CD8-positive, alpha-beta memory T cell (primary cell): Measurements from ENCODE around the gene MN1. TPM values are rescaled to one million over a fixed set of nuclear protein-coding genes. Genes with fewer than 3 reads are reported as not detected.

ENCODE experiments used
- CTCF ChIA-PET: fragments of 350-600 bp; sonication (Branson Sonifier 250); formaldehyde crosslinking; loops from one replicate; lab custom pipeline; 2021; ENCODE audit warnings: antibody characterized with exemption; lab: Charles Lee
- POLR2A ChIA-PET: fragments of 350-600 bp; sonication (Branson Sonifier 250); formaldehyde crosslinking; loops from one replicate; lab custom pipeline; 2021; ENCODE audit warnings: antibody characterized with exemption; lab: Charles Lee
- DNase-seq, 5 donors: peaks; one replicate each; pipeline versions ENCODE4 v3.0.0 to v3.0.0-alpha.2; 2020 to 2022; ENCODE audit warnings: mixed read lengths in 1 of 5
- H3K27ac ChIP-seq: one replicate; pipeline ENCODE4 v1.7.0; 2013; ENCODE audit warnings: low read depth, mild to moderate bottlenecking, low read length, moderate library complexity
- H3K27me3 ChIP-seq: 2 replicates; pipeline ENCODE4 v1.7.0; 2013; ENCODE audit warnings: low read length, mild to moderate bottlenecking; ENCODE audit not compliant: insufficient read depth, poor library complexity, severe bottlenecking
- H3K36me3 ChIP-seq: 2 replicates; pipeline ENCODE4 v1.7.0; 2013; ENCODE audit warnings: mild to moderate bottlenecking, low read length, moderate library complexity; ENCODE audit not compliant: insufficient read depth
- H3K4me1 ChIP-seq: 2 replicates; pipeline ENCODE4 v1.7.0; 2013; ENCODE audit warnings: mild to moderate bottlenecking, low read length, moderate library complexity; ENCODE audit not compliant: insufficient read depth
- H3K4me3 ChIP-seq: 2 replicates; pipeline ENCODE4 v1.7.0; 2013; ENCODE audit warnings: mild to moderate bottlenecking, low read length
- H3K9me3 ChIP-seq: 2 replicates; pipeline ENCODE4 v1.7.0; 2013; ENCODE audit warnings: mild to moderate bottlenecking, low read length
- H3K27ac Mint-ChIP-seq, 8 donors: one replicate each; pipeline ENCODE4 v1.8.0; 2020 to 2021; ENCODE audit warnings: mixed read lengths in 8 of 8, mild to moderate bottlenecking in 6 of 8, inconsistent platforms in 3 of 8, moderate library complexity in 3 of 8
- H3K27me3 Mint-ChIP-seq, 2 donors: one replicate each; pipeline ENCODE4 v1.8.0; 2020 to 2021; ENCODE audit warnings: mixed read lengths in 2 of 2, mild to moderate bottlenecking in 1 of 2, moderate library complexity in 1 of 2
- H3K36me3 Mint-ChIP-seq, 3 donors: one replicate each; pipeline ENCODE4 v1.8.0; 2020 to 2021; ENCODE audit warnings: mixed read lengths in 3 of 3, inconsistent platforms in 1 of 3, mild to moderate bottlenecking in 1 of 3
- H3K4me1 Mint-ChIP-seq, 3 donors: one replicate each; pipeline ENCODE4 v1.8.0; 2020 to 2021; ENCODE audit warnings: mixed read lengths in 3 of 3, inconsistent platforms in 1 of 3, mild to moderate bottlenecking in 1 of 3
- H3K4me3 Mint-ChIP-seq, 7 donors: one replicate each; pipeline ENCODE4 v1.8.0; 2020 to 2021; ENCODE audit warnings: mixed read lengths in 7 of 7, mild to moderate bottlenecking in 6 of 7, moderate library complexity in 4 of 7, inconsistent platforms in 2 of 7
- H3K9me3 Mint-ChIP-seq, 5 donors: one replicate each; pipeline ENCODE4 v1.8.0; 2020 to 2022; ENCODE audit warnings: mixed read lengths in 5 of 5, mild to moderate bottlenecking in 3 of 5, moderate library complexity in 2 of 5, inconsistent platforms in 1 of 5
- polyA plus RNA-seq: library from polyadenylated mRNA; unstranded; fragments of 300-500 nt; fragmentation: Illumina TruSeq; gene quantifications from one replicate; pipeline ENCODE4 v1.2.3, GENCODE V29; 2021
- total RNA-seq, 2 experiments: library from RNA; stranded (reverse); gene quantifications; one replicate each; pipeline ENCODE4 v1.2.3, GENCODE V29; 2021

MN1 gene
- total and polyA plus RNA-seq, 3 experiments from 2014 or later: 0.04 to 0.13 TPM; not detected in 1

DNA sequence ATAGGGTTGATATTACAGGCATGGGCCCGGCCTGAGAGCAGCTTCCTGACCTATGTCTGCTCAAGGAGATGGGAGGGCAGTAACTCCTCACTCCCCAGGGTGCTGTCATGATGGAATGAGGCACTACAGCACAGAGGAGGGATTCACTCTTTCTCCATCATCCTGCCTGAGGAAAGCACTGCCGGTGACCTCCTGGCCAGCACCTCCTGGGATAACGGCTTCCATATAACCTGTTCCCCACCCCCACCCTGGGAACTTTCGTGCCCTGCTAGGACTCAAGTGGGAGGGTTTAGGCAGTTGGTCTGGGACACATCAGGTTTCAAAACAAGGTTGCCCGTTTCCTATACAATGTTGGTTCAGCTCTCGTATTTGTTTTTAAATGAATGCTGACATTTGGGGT lies 42.7 kb upstream of the MN1 start:
- Histone ChIP-seq H3K4me1 (no peaks in the 10 kb centered on the region), H3K27ac (no peak overlapping the region), H3K4me3 (no peak overlapping the region), H3K36me3 (peaks cover 5% of the 10 kb centered on the region), H3K27me3 (no peaks in the 10 kb centered on the region), H3K9me3 (no peaks in the 10 kb centered on the region)
- Mint-ChIP-seq H3K4me3 (no peak overlapping the region), H3K36me3 (peaks cover 7 to 53% (median 21%) of the 10 kb centered on the region in 3 donors), H3K27me3 (no peaks in the 10 kb centered on the region), H3K4me1 (peaks cover 0 to 1% (median 0%) of the 10 kb centered on the region in 3 donors), H3K9me3 (no peaks in the 10 kb centered on the region), H3K27ac (no peak overlapping the region)
- ChIA-PET CTCF (no interaction called here), POLR2A (no interaction called here)
- DNase-seq: no peak

GRCh38 chr22:27843441-27843840 lies 41.9 kb upstream of the MN1 start:
- Histone ChIP-seq H3K36me3 (peaks cover 5% of the 10 kb centered on the region), H3K4me1 (no peaks in the 10 kb centered on the region), H3K4me3 (no peak overlapping the region), H3K27me3 (no peaks in the 10 kb centered on the region), H3K27ac (no peak overlapping the region), H3K9me3 (no peaks in the 10 kb centered on the region)
- Mint-ChIP-seq H3K4me3 (no peak overlapping the region), H3K27me3 (no peaks in the 10 kb centered on the region), H3K36me3 (peaks cover 8 to 47% (median 22%) of the 10 kb centered on the region in 3 donors), H3K4me1 (peaks cover 0 to 1% (median 0%) of the 10 kb centered on the region in 3 donors), H3K9me3 (peaks cover 0 to 2% (median 0%) of the 10 kb centered on the region in 5 donors), H3K27ac (peak overlapping the region in 1 of 8 donors; percentile 84)
- POLR2A ChIA-PET: no interaction called here
- DNase-seq: no peak
- CTCF ChIA-PET: no interaction called here

DNA sequence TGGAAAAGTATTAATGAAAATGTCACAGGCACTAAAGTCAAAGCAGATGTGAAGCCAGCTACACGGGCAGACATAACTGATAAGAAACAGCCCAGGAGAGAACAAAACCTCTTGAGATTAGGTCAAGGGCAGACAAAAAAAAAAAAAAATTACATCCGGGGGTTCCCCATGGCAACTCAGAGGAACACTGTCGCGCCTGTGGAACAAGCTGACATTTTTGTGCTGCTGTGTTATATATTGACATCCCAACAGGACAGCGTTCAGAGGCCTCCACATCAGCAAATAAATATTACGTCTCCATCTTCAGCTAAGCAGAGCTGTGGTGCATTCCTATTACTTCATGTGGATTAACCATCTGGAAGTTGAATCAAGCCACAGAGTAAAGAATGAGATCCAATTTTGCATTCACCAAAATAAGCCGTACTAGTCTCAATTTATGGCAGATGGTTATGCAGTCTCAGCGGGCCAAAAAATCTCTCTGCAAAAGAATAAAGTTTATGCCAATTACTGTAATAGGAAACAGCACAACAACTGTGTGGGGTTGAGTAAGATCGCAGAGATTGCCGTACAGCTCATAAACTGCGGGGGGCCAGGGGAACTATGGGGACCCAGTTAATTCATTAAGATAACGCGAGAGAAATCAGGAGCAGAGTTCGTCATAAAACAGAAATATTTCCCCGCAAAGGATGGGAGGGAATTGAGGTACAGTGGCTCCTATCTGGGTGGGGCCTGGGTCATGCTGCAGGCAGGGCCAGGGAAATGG lies 41.3 kb upstream of the MN1 start:
- Mint-ChIP-seq H3K4me1 (no peaks in the 10 kb centered on the region), H3K27me3 (no peaks in the 10 kb centered on the region), H3K27ac (peak overlapping the region in 1 of 8 donors; percentile 84), H3K4me3 (no peak overlapping the region), H3K36me3 (peaks cover 10 to 41% (median 18%) of the 10 kb centered on the region in 3 donors), H3K9me3 (peaks cover 0 to 2% (median 1%) of the 10 kb centered on the region in 5 donors)
- Histone ChIP-seq H3K27me3 (no peaks in the 10 kb centered on the region), H3K9me3 (no peaks in the 10 kb centered on the region), H3K4me3 (no peak overlapping the region), H3K27ac (no peak overlapping the region), H3K36me3 (peaks cover under 1% of the 10 kb centered on the region), H3K4me1 (no peaks in the 10 kb centered on the region)
- ChIA-PET CTCF (no interaction called here), POLR2A (no interaction called here)
- no peak for DNase-seq

DNA sequence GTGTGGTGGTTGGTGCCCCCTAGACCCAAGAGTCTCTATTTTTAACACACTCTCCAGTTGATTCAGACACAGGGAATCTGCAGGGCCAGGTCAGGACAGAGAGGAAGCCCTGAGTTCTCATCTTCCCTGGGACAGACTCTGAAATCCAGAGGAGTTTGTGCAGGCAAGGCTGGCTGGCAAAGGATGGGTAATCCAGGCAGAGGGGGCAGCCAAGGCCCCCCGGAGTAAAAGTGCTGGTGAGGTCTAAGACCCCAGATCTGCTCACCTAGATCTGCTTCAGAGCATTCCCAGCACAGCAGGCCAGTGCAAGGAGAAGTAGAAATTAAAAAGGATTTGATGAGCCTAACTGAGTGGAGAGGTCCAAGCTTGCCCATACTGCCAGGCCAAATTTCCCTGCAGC lies 40.6 kb upstream of the MN1 start:
- POLR2A ChIA-PET: no interaction called here

DNA sequence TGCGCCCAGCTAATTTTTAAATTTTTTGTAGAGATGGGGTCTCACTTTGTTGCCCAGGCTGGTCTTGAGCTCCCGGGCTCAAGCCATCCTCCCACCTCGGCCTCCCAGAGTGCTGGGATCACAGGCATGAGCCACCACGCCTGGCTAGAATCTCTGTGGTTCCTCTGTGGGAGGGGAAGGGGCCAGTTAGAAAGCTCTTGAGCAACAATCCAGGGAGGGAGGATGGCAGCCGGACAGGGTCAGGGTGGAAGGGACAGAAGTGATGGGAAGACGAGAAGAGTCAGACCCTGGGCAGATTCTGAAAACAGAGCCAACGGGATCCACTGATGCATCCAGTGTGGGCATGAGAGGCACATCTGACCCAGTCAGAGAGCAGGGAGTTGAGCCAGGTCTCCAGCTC lies 38.9 kb upstream of the MN1 start:
- H3K27me3 ChIP-seq: no peaks in the 10 kb centered on the region
- POLR2A ChIA-PET: no interaction called here
- no peak for DNase-seq
- H3K9me3 Mint-ChIP-seq: peaks cover 0 to 7% (median 6%) of the 10 kb centered on the region in 5 donors
- H3K27ac ChIP-seq: no peak overlapping the region
- H3K4me3 Mint-ChIP-seq: no peak overlapping the region
- no peak overlapping the region for H3K27ac Mint-ChIP-seq
- CTCF ChIA-PET: no interaction called here
- no peaks in the 10 kb centered on the region for H3K9me3 ChIP-seq
- no peaks in the 10 kb centered on the region for H3K4me1 Mint-ChIP-seq
- no peaks in the 10 kb centered on the region for H3K36me3 ChIP-seq
- no peak overlapping the region for H3K4me3 ChIP-seq
- H3K36me3 Mint-ChIP-seq: peaks cover 14 to 24% (median 24%) of the 10 kb centered on the region in 3 donors
- H3K27me3 Mint-ChIP-seq: no peaks in the 10 kb centered on the region
- no peaks in the 10 kb centered on the region for H3K4me1 ChIP-seq

More for the DNA sequence above, 40.6 kb upstream of the MN1 start:
- H3K27ac ChIP-seq: no peak overlapping the region
- Mint-ChIP-seq H3K27me3 (no peaks in the 10 kb centered on the region), H3K4me3 (no peak overlapping the region), H3K27ac (peak overlapping the region in 1 of 8 donors; percentile 75), H3K36me3 (peaks cover 16 to 37% (median 18%) of the 10 kb centered on the region in 3 donors), H3K4me1 (no peaks in the 10 kb centered on the region), H3K9me3 (peaks cover 0 to 6% (median 4%) of the 10 kb centered on the region in 5 donors)
- H3K9me3 ChIP-seq: no peaks in the 10 kb centered on the region
- no peaks in the 10 kb centered on the region for H3K4me1 ChIP-seq
- no peak for DNase-seq
- H3K36me3 ChIP-seq: no peaks in the 10 kb centered on the region
- no peak overlapping the region for H3K4me3 ChIP-seq
- CTCF ChIA-PET: no interaction called here
- no peaks in the 10 kb centered on the region for H3K27me3 ChIP-seq

DNA sequence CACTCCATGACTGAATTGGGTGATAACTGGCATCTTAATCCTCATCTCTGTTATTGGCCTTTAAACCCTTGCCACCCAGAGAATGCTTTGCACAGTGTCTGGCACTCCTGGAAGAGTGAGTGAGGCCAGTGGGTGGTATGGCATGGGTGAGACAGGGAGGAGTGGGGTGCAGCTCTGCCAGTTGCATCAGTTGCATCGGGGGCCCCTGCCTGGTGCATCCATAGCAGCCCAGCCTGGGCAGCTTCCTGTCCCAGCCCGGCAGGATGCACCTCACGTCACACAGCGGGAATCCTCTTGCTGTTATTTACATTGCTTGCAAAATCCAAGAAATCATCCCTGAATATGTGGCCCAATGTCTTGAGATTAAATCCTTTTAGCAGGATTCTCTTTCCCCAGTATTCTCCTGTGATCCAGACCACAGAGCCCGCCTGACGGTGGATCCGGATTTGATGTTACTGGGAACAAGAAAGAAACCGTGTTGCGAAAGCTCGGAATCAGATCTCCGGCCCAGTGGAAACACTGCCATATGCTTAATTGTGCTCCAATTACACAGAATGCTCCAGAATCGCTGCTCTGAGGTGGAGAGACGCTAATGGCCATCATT lies 37.6 kb upstream of the MN1 start:
- peaks cover 12 to 24% (median 21%) of the 10 kb centered on the region in 3 donors for H3K36me3 Mint-ChIP-seq

GRCh38 chr22:27836181-27836580 lies 34.6 kb upstream of the MN1 start:
- H3K27ac ChIP-seq: no peak overlapping the region
- H3K4me3 ChIP-seq: no peak overlapping the region
- Mint-ChIP-seq H3K4me1 (peaks cover 13 to 14% (median 13%) of the 10 kb centered on the region in 3 donors), H3K36me3 (peaks cover 4 to 21% (median 9%) of the 10 kb centered on the region in 3 donors), H3K9me3 (peaks cover 0 to 7% (median 6%) of the 10 kb centered on the region in 5 donors), H3K4me3 (no peak overlapping the region), H3K27ac (no peak overlapping the region), H3K27me3 (peaks cover 0 to 2% of the 10 kb centered on the region in 2 donors)
- no peaks in the 10 kb centered on the region for H3K27me3 ChIP-seq
- H3K9me3 ChIP-seq: no peaks in the 10 kb centered on the region
- CTCF ChIA-PET: no interaction called here
- no peak for DNase-seq
- H3K4me1 ChIP-seq: no peaks in the 10 kb centered on the region
- no peaks in the 10 kb centered on the region for H3K36me3 ChIP-seq
- POLR2A ChIA-PET: no interaction called here

More for the DNA sequence above, 37.6 kb upstream of the MN1 start:
- no peak for DNase-seq
- Mint-ChIP-seq H3K4me1 (no peaks in the 10 kb centered on the region), H3K9me3 (peaks cover 0 to 7% (median 6%) of the 10 kb centered on the region in 5 donors), H3K4me3 (no peak overlapping the region), H3K27me3 (no peaks in the 10 kb centered on the region), H3K27ac (peak overlapping the region in 1 of 8 donors; percentile 17)
- POLR2A ChIA-PET: no interaction called here
- Histone ChIP-seq H3K4me1 (no peaks in the 10 kb centered on the region), H3K4me3 (no peak overlapping the region), H3K9me3 (no peaks in the 10 kb centered on the region), H3K27me3 (no peaks in the 10 kb centered on the region), H3K27ac (no peak overlapping the region), H3K36me3 (no peaks in the 10 kb centered on the region)
- CTCF ChIA-PET: no interaction called here

- POLR2A ChIA-PET: no interaction called here
Observed at GRCh38 chr22:27835446-27835845, 33.9 kb upstream of the MN1 start.

More at GRCh38 chr22:27835446-27835845, 33.9 kb upstream of the MN1 start:
- H3K36me3 ChIP-seq: no peaks in the 10 kb centered on the region
- peaks cover 0 to 2% of the 10 kb centered on the region in 2 donors for H3K27me3 Mint-ChIP-seq
- H3K4me3 ChIP-seq: no peak overlapping the region
- H3K9me3 Mint-ChIP-seq: peaks cover 0 to 7% (median 6%) of the 10 kb centered on the region in 5 donors
- H3K27ac Mint-ChIP-seq: no peak overlapping the region
- peaks cover 13 to 14% (median 14%) of the 10 kb centered on the region in 3 donors for H3K4me1 Mint-ChIP-seq
- DNase-seq: no peak
- no peaks in the 10 kb centered on the region for H3K9me3 ChIP-seq
- peaks cover 3 to 21% (median 9%) of the 10 kb centered on the region in 3 donors for H3K36me3 Mint-ChIP-seq
- no peak overlapping the region for H3K4me3 Mint-ChIP-seq
- CTCF ChIA-PET: no interaction called here
- H3K4me1 ChIP-seq: no peaks in the 10 kb centered on the region
- H3K27me3 ChIP-seq: no peaks in the 10 kb centered on the region
- no peak overlapping the region for H3K27ac ChIP-seq
